H1 (cell line): Measurements from ENCODE around the gene IFT122.
"Not testable (repeated sequence)": the region's sequence is repeated elsewhere in the genome, so short reads cannot be mapped to it uniquely, and the experiment has no call there.

ENCODE experiments used
- ASH2L ChIP-seq: fragments of 200-600, 300-600 bp; sonication (generic); IDR thresholded peaks from one replicate; pipeline ENCODE4 v1.7.1; 2017; ENCODE audit warnings: low read length
- CTCF ChIP-seq, 3 experiments: IDR thresholded peaks; 1 replicate in 2 of 3; 2 replicates in 1 of 3; pipeline versions ENCODE4 v1.5.1 to v1.6.1; 2011; ENCODE audit warnings: low read length in 3 of 3, mild to moderate bottlenecking in 3 of 3, inconsistent platforms in 2 of 3, low read depth in 1 of 3, moderate library complexity in 1 of 3; ENCODE audit not compliant: insufficient read depth in 1 of 3; ENCODE audit errors: control extremely low read depth in 1 of 3
- E2F6 ChIP-seq: IDR thresholded peaks from 2 replicates; pipeline ENCODE4 v1.6.1; 2012; ENCODE audit warnings: inconsistent platforms
- EZH2 ChIP-seq: fragments of 200-600 bp; sonication (generic); IDR thresholded peaks from 2 replicates; pipeline ENCODE4 v1.7.1; 2012; ENCODE audit warnings: low read depth, mild to moderate bottlenecking, moderate library complexity, low read length, inconsistent platforms; ENCODE audit not compliant: severe bottlenecking
- KDM1A ChIP-seq: fragments of 200-600, 300-600 bp; sonication (generic); IDR thresholded peaks from 2 replicates; pipeline ENCODE4 v1.7.1; 2016; ENCODE audit warnings: mild to moderate bottlenecking, low read length, borderline replicate concordance
- RXRA ChIP-seq: IDR thresholded peaks from 2 replicates; pipeline ENCODE4 v1.6.1; 2011; ENCODE audit warnings: low read depth, mild to moderate bottlenecking, low read length, moderate library complexity; ENCODE audit not compliant: insufficient read depth
- SIN3A ChIP-seq, 2 experiments: IDR thresholded peaks in 1 of 2; conservative IDR thresholded peaks in 1 of 2; 2 replicates each; pipeline ENCODE4 v1.6.1; 2011 to 2012; ENCODE audit warnings: low read length in 2 of 2, improper control_type of control experiment in 1 of 2, low read depth in 1 of 2, mild to moderate bottlenecking in 1 of 2
- TAF7 ChIP-seq: optimal IDR thresholded peaks from 2 replicates; pipeline ENCODE3; 2011; ENCODE audit warnings: low read depth, mild to moderate bottlenecking, inconsistent platforms, low read length, moderate library complexity, borderline replicate concordance

- TF ChIP-seq RXRA; EZH2; CTCF (IDR thresholded peaks at IDR 0.05; ENCODE audit: control extremely low read depth in 1 of 3, insufficient read depth in 1 of 3, low read depth in 1 of 3, low read length in 3 of 3); SIN3A (conservative IDR thresholded peaks at IDR 0.05 in 1 of 2, IDR thresholded peaks at IDR 0.05 in 1 of 2; ENCODE audit: low read depth in 1 of 2, low read length in 2 of 2); E2F6; ASH2L; TAF7; KDM1A: not testable (repeated sequence)
Observed at GRCh38 chr3:129491077-129491476, 51.1 kb downstream of the IFT122 start.
